NCI-H345 treated with DMSO at 0.1 percent for 48 hours (cell line): ENCODE data around the gene CA4.
A peak's percentile ranks its signal among the peaks of the same experiment; 100 is the strongest.

Source experiments
- DNase-seq: peaks from one replicate; lab custom pipeline; 2025; ENCODE audit not compliant: unreplicated experiment; lab: John Stamatoyannopoulos, UW

The CA4 gene

GRCh38 chr17:60154616-60155426 lies 5.0 kb downstream of the CA4 start:
- DNase-seq: no peak

GRCh38 chr17:60155427-60155814 lies 5.6 kb downstream of the CA4 start:
- no peak for DNase-seq

- no peak for DNase-seq
Measured at GRCh38 chr17:60155815-60156214, 6.0 kb downstream of the CA4 start.

GRCh38 chr17:60156746-60157145 lies 7.0 kb downstream of the CA4 start:
- no peak for DNase-seq

- DNase-seq: no peak
Measured at GRCh38 chr17:60157487-60158040, 7.8 kb downstream of the CA4 start.

GRCh38 chr17:60158751-60159478 lies 9.1 kb downstream of the CA4 start:
- DNase-seq: no peak

- no peak for DNase-seq
Measured at GRCh38 chr17:60159479-60159866, 9.7 kb downstream of the CA4 start.

- DNase-seq: no peak
Measured at GRCh38 chr17:60160829-60161501, 11.2 kb downstream of the CA4 start.

GRCh38 chr17:60161598-60162330 lies 12.0 kb downstream of the CA4 start:
- no peak for DNase-seq

- no peak for DNase-seq
Measured at GRCh38 chr17:60163108-60163784, 13.5 kb downstream of the CA4 start.

GRCh38 chr17:60164164-60164563 lies 14.4 kb downstream of the CA4 start:
- no peak for DNase-seq

- no peak for DNase-seq
Measured at GRCh38 chr17:60164697-60165096, 14.9 kb downstream of the CA4 start.

- no peak for DNase-seq
Measured at GRCh38 chr17:60165223-60165622, 15.4 kb downstream of the CA4 start.

- DNase-seq: no peak
Measured at GRCh38 chr17:60165971-60166370, 16.2 kb downstream of the CA4 start.

- no peak for DNase-seq
Measured at GRCh38 chr17:60167065-60167741, 17.4 kb downstream of the CA4 start.

- no peak for DNase-seq
Measured at GRCh38 chr17:60168654-60169053, 18.9 kb downstream of the CA4 start.

GRCh38 chr17:60169921-60170817 lies 20.4 kb downstream of the CA4 start:
- DNase-seq: no peak

GRCh38 chr17:60170835-60171752 lies 21.3 kb downstream of the CA4 start:
- DNase-seq: peak; percentile 81
